NCI-H226 (cell line): ENCODE measurements around the gene ADAMTS10.
"Not testable (repeated sequence)": the region's sequence is repeated elsewhere in the genome, so short reads cannot be mapped to it uniquely, and the experiment has no call there.

Experiments used
- DNase-seq: peaks from one replicate; pipeline ENCODE4 v3.0.0-alpha.2; 2015

ADAMTS10 gene

DNA sequence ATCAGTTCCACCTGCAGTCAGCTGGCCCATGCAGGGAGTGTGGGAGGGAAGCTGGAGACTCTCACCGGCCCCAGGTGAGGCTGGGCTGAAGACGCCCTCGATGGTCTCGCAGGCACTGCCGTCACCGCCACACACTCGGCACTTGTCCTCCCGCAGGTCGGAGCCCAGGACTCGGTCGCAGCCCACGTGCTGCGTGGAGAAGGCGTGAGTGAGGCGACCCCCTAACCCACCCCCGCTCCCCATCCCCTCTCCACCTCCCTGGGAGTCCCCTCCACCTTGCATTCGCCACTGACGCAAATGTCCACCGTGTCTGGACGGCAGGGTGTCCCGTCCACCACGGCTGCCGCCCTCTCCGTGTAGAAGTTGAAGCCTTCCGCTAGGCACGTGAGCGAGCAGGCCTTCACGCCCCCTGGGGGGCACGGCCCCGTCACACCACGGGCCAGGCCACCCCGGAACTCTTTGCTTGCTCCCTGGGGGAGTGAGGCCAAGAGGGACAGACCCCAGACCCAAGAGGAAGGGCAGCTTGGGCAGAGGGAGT is 21.3 kb downstream of the ADAMTS10 start:
- DNase-seq, result no peak

DNA sequence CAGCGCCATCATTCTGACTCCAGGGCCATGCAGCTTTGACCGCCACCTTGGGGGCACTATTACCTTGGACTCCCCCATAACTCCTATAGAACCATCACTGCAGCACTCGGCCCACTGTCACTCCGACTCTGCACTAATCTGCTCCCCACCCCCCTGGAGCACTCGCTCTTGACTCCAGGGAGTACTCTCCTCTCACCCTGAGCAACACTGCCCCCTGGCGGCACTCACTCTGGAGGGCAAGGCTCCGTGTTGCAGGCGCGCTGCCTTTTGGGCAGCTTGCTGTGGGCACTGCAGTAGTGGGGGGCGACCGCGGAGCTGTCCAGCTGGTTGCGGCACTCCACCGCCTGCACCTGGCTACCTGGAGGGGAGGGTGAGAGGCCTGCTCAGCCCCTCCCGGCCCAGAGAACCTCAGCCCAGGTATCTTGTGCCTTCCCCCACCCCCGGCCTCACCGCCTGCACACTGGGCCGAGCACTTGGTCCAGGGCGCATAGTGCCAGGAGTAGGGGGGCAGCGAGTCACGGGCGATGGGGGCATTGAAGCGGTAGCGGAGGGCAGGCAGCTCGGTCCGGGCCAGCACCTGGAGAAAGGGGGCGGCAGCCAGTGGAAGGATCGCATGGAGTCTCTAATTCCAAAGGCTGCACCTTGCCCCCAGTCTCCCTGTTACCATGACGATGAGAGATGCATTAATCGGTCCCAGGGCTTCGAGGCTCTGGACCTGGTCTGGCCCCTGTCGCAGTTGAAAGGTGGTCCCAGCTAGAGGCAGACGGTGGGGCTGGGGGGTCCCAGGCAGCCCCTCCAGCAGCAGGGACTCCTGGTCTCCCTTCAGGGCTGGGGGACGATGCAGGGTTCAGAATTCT is 24.4 kb downstream of the ADAMTS10 start:
- DNase-seq, result no peak

DNA sequence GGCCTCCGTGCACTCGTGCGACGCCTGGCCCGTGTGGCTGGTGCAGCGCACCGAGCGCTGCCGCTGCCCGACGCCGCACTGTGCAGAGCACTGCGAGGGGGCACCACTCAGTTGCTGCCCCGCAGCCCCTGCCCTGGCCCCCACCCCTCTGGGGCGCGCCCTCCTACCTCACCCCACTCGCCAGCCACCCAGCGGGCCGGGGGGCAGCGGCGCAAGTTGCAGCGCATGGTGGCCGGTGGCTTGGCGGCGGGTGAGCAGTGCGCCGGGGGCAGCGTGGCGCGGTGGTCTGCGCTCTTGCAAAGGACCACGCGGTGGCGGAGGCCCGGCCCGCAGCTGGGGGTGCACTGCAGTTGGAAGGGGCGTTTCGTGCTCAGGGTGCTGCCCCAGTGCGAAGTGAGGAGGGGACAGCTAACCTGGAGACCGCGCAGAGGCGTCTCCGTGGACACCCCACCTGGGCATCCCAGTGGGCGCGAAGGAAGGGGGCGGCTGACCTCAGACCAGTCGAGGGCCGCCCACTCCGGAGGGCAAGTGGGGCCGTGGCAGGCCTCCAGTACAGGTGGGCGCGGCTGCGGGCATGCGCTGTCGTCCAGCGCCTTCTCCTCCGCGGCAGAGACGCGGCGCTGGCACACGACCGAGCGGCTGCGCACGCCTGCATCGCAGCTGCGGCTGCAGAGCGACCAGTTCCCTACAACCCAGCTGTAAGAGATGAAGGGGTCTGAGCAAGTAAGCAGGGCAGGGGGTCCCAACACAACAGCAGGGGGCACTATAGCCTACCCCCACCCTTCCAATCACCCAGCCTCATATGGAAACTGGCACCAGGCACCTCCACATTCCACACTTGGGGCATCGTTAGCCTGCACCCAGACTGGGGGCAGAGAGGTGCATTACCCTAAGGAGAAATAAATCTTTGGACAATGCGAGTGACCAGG is 25.3 kb downstream of the ADAMTS10 start:
- DNase-seq, result no peak

- peak; percentile 22 for DNase-seq
These were observed 29.7 kb downstream of the ADAMTS10 start for GRCh38 chr19:8580710-8581281.

DNA sequence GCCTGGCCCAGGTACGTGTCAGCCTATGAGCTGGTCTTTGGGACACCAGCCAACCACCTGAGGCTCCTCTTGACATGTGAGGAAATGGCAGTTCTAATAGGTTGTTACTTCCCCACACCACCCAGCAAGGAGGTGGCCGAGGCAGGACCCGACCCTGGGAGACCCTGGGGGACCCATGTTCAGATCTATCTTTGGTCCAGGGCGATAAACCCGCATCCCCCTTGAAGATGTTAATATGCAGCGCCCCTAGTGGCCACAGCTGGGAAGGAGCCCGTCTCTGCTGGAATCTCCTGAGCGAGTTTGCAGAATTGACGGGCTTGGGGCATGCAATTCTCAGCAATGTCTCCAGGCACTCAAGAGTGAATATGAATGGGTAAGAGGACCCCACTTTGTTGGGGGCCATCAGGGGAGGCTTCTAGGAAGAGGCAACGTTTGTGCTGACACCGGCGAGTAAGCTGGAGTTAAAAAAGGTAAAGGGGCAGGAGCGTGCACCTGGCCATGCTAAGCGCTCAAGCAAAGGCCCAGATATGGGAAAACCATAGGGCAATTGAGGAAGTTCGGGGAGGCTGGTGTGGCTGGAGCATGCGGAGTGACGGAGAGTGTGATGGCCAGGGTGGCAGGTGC is 31.8 kb downstream of the ADAMTS10 start:
- DNase-seq, result peak; percentile 40

DNA sequence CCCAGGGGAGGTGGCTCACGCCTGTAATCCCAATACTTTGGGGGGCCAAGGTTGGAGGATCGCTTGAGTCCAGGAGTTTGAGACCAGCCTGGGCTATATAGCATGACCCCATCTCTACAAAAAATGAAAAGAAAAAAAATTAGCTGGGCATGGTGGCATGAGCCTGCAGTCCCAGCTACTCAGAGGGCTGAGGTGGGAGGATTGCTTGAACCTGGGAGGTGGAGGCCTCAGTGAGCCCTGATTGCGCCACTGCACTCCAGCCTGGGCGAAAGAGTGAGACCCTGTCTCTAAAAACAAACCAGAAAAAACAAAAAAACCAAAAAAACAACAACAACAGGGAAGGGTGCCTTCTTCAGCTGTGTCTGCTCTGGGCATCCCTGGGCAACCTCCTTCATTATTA is 32.8 kb downstream of the ADAMTS10 start:
- no peak for DNase-seq

DNA sequence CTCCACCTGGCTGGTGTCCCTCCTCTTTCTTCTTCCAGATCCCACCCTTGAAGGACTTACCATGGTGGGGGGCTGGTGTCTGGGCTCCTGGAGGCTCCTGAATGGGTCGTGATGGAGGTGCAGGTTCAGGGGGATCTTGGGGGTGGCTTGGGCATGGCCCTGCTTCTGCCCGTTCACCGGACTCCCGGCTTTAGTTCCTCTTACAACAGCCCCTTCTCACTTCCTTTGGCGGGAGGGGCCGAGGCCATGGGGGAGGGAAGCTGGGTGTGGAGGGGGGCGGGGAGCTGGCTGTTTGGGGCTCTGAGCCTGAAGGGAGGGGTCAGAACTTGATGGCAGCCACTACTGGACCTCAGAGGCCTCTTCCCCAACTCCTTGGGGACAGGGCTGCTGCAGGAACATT is 33.3 kb downstream of the ADAMTS10 start, which contains the start of gene MYO1F:
MYO1F (minus strand) TSS at position 196 of the 400 bp plus-strand sequence; CDS start at position 63, 133 bp downstream.
- no peak for DNase-seq

GRCh38 chr19:8576273-8576993 is 34.1 kb downstream of the ADAMTS10 start:
- no peak for DNase-seq

DNA sequence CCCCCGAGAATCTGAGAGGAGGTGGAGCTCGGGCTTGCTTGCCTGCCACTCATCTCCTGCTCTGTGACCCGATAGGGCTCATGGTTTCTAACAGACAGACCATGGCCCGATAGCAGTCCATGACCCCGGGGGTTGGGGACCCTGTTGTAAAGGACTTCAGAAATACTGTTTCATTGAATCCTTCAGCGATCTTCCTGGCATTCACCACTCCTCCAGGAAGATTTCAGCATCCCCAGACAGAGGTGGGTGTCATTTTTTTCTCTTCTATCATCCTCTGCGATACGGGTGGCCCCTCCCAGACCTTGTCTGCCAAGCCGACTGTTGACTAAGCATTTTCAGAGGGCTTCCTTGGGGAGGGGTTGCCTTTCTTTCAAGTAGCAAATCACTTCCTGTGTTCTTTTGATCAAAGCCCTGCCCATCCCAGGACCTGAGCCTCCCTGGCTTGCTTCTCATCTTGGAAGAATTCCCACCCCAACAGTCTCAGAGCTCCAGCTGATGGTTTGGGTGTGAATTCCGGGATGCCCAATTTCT is 35.0 kb downstream of the ADAMTS10 start:
- peak; percentile 69 for DNase-seq

DNA sequence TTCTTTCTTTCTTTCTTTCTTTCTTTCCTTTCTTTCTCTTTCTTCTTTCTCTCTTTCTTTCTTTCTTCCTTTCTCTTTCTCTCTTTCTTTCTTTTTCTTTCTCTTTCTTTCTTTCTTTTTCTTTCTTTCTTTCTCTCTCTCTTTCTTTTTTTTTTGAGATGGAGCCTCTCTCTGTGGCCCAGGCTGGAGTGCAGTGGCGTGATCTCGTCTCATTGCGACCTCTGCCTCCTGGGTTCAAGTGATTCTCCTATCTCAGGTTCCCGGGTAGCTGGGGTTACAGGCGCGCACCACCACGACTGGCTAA is 35.9 kb downstream of the ADAMTS10 start:
- not testable (repeated sequence) for DNase-seq

DNA sequence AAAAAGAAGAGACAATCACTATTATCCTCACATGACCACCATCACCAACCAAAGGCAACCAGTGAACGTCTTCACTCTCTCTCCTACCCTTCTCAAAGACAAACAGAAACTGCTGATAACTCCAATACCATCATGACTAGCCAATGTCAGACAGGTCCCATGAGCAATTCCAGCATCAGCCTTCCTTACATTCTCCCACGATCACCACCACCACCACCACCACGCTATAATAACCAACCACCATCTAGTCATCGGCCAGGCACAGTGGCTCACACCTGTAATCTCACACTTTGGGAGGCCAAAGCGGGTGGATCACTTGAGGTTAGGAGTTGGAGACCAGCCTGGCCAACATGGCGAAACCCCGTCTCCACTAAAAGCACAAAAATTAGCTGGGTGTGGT is 37.2 kb downstream of the ADAMTS10 start:
- DNase-seq, result no peak

GRCh38 chr19:8571006-8571411 is 39.5 kb downstream of the ADAMTS10 start:
- peak; percentile 68 for DNase-seq

- peak; percentile 85 for DNase-seq
These were observed 41.3 kb downstream of the ADAMTS10 start for GRCh38 chr19:8569066-8569771.

DNA sequence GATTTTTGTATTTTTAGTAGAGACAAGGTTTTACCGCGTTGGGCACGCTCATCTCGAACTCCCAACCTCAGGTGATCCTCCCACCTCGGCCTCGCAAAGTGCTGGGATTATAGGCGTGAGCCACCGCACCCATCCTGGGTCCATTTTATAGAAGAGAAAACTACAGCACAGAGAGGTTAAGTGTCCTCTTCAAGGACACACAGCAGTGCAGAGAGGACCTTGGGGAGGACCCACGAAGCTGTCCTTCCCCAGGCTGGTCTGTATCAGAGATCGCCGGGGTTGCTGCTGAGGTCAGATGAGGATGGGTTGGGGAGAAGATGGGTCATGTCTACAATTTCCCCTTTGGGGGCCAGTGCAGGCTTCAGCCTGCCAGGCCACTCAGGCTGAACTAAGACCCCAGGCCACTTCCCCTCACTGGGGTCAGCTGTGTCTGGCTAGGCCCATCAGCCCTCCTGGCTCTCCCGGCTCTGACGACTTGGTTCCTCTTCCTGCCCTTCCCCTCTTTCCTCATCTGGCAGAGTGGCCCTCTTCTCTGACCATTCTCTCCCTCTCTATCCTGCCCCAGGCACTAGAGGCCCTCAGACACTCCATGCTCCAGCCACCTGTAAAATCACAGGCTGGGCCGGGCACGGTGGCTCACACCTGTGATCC is 42.9 kb downstream of the ADAMTS10 start:
- no peak for DNase-seq

DNA sequence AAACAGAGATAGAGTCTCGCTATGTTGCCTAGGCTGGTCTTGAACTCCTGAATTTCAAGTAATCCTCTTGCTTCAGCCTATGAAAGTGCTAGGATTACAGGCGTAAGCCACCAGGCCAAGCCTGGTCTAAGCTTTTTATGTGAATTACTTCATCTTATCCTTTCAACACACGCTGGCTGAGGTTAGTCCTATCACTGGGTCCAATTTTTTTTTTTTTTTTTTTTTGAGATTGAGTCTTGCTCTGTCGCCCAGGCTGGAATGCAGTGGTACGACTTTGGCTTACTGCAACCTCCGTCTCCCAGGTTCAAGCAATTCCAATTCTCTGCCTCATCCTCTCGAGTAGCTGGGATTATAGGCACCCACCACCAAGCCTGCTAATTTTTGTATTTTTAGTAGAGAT is 43.7 kb downstream of the ADAMTS10 start:
- DNase-seq, result no peak

DNA sequence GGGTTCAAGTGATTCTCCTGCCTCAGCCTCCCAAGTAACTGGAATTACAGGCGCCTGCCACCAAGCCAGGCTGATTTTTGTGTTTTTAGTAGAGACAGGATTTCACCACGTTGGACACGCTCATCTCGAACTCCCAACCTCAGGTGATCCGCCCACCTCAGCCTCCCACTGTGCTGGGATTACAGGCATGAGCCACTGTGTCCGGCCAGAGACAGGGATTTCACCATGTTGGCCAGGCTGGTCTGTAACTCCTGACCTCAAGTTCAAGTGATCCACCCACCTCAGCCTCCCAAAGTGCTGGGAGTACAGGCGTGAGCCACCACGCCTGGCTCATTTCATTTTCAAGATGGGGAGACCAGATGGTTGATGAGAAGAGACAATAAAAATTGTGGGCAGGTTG is 45.6 kb downstream of the ADAMTS10 start:
- DNase-seq, result not testable (repeated sequence)

- DNase-seq, result no peak
These were observed 49.3 kb downstream of the ADAMTS10 start for GRCh38 chr19:8561075-8561764.

DNA sequence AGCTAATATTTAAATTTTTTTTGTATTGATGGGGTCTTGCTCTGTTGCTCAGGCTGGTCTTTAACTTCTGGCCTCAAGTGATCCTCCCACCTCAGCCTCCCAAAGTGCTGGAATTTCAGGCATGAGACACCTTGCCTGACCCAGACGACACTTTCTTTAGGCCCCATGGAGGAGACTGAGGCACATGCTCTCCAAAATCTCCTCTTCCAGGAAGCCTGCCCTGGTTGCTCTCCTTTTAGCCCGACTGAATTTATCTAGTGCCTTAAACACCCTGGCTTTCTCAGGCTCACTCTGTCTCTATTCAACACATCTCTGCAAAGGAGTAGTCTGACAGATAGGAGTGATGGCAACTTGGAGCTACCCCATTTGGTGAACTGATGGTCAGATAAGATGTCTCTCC is 52.2 kb downstream of the ADAMTS10 start:
- no peak for DNase-seq

DNA sequence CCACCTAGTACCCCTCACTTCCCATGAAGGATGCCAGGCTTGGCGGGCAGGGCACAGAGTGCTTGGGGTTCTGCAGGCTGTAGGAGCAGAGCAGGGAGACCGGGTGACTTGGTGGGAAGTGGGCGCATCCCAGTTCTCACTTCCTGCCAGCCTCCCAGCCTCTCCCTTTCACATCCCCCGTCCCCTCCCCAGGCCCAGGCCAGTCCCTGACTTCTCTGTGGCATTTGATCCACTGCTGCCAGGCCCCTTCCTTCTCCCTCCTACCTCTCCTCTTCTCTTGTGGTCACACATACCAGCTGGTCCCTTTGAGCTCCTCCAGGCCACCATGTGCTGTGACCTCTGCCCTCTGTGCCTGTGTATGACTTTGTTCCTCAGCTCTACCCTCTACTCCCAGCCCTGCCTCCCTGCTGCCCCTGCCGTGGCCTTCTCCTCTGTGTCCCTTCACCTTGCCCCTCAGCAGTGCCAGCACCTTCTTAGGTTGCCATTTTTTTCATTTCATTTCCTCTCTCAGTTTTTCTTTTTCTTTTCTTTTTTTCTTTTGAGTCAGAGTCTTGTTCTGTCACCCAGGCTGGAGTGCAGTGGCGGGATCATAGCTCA is 52.8 kb downstream of the ADAMTS10 start:
- no peak for DNase-seq
